Prostate gland (tissue), 2 donors: ENCODE data around the gene SHC2.

Source experiments
- POLR2A ChIP-seq: fragments of 450-650 bp; IDR thresholded peaks from one replicate; pipeline ENCODE4 v1.6.1; 2016; ENCODE audit warnings: antibody characterized with exemption, mild to moderate bottlenecking
- POLR2AphosphoS5 ChIP-seq: sonication (generic); formaldehyde crosslinking; IDR thresholded peaks from one replicate; pipeline ENCODE4 v1.6.1; 2017; ENCODE audit warnings: antibody characterized with exemption
- TF ChIP-seq, protein P1 (sequence below), 4 experiments: fragments of 200-600 bp in 2 of 4; fragments of 450-650 bp in 2 of 4; sonication (generic) in 2 of 4; IDR thresholded peaks; 1 replicate in 3 of 4; 2 replicates in 1 of 4; pipeline ENCODE4 v1.5.1; 2016 to 2019; ENCODE audit warnings: antibody characterized with exemption in 4 of 4, mild to moderate bottlenecking in 2 of 4, moderate library complexity in 2 of 4

DNA sequence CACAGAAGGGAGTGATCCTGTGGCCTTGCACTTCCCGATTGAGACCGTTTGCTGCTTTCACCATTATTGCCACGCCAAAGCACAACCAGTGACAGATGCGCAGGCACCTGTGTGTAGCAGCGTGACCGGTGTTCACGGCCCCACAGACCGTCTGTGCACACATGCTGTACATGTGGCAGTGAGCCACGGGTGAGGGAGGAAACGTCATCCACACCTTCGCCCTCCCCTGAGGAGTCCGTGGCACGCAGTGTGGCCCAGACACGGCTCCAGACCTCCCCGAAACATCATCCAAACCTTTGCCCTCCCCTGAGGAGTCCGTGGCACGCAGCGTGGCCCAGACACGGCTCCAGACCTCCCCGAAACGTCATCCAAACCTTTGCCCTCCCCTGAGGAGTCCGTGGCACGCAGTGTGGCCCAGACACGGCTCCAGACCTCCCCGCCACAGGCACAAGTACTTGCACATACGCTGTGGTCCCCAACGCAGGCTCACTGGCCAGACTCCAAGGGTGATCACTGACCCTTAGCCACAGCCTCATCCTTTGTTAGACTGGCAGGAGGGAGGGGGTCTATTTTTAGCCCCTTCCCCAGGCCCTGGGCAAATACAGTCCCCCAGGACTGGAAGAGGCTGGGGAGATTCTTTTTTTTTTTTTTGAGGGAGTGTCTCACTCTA lies 7.9 kb upstream of the SHC2 start:
- TF ChIP-seq POLR2AphosphoS5, result no peak
- TF ChIP-seq, protein P1, sequence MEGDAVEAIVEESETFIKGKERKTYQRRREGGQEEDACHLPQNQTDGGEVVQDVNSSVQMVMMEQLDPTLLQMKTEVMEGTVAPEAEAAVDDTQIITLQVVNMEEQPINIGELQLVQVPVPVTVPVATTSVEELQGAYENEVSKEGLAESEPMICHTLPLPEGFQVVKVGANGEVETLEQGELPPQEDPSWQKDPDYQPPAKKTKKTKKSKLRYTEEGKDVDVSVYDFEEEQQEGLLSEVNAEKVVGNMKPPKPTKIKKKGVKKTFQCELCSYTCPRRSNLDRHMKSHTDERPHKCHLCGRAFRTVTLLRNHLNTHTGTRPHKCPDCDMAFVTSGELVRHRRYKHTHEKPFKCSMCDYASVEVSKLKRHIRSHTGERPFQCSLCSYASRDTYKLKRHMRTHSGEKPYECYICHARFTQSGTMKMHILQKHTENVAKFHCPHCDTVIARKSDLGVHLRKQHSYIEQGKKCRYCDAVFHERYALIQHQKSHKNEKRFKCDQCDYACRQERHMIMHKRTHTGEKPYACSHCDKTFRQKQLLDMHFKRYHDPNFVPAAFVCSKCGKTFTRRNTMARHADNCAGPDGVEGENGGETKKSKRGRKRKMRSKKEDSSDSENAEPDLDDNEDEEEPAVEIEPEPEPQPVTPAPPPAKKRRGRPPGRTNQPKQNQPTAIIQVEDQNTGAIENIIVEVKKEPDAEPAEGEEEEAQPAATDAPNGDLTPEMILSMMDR (IDR thresholded peaks at IDR 0.05), result no peak
- no peak for TF ChIP-seq POLR2A
